HFF-Myc (cell line): ENCODE measurements around the gene PLSCR4.
A peak's percentile ranks its signal among the peaks of the same experiment; 100 is the strongest.

Experiments
- DNase-seq: peaks from one replicate; pipeline ENCODE4 v3.0.0-alpha.2; 2011; ENCODE audit warnings: low read depth; ENCODE audit errors: extremely low read depth
- H3K4me3 ChIP-seq: replicated peaks from 2 replicates; pipeline ENCODE4 v1.5.1; 2011; ENCODE audit warnings: low read depth, mild to moderate bottlenecking, control low read depth, low read length
- TF ChIP-seq, protein P1 (sequence below): IDR thresholded peaks from 2 replicates; pipeline ENCODE4 v1.5.1; 2012; ENCODE audit warnings: mild to moderate bottlenecking, low read depth, low read length, control low read depth; ENCODE audit errors: missing control alignments

PLSCR4 gene

DNA sequence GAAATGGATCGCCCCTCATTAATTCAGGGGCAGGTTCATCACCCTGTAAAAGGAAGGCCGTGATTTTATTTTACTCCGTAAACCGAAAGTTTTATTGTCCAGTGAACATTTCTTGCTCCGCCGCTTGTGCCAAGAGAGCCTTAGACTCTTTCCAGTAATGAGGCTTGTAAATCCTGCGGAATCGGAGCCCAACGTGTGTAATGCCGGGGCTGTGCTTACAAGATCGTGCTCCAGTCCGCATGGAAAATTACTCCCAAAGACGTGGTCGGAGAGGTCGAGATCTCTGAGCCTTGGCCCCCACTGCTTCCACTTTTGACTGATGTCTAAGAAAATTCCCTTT is 89.3 kb downstream of the PLSCR4 start:
- no peak for DNase-seq
- H3K4me3 ChIP-seq, result peak overlapping the region; percentile 80
- TF ChIP-seq, protein P1, sequence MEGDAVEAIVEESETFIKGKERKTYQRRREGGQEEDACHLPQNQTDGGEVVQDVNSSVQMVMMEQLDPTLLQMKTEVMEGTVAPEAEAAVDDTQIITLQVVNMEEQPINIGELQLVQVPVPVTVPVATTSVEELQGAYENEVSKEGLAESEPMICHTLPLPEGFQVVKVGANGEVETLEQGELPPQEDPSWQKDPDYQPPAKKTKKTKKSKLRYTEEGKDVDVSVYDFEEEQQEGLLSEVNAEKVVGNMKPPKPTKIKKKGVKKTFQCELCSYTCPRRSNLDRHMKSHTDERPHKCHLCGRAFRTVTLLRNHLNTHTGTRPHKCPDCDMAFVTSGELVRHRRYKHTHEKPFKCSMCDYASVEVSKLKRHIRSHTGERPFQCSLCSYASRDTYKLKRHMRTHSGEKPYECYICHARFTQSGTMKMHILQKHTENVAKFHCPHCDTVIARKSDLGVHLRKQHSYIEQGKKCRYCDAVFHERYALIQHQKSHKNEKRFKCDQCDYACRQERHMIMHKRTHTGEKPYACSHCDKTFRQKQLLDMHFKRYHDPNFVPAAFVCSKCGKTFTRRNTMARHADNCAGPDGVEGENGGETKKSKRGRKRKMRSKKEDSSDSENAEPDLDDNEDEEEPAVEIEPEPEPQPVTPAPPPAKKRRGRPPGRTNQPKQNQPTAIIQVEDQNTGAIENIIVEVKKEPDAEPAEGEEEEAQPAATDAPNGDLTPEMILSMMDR, result no peak

DNA sequence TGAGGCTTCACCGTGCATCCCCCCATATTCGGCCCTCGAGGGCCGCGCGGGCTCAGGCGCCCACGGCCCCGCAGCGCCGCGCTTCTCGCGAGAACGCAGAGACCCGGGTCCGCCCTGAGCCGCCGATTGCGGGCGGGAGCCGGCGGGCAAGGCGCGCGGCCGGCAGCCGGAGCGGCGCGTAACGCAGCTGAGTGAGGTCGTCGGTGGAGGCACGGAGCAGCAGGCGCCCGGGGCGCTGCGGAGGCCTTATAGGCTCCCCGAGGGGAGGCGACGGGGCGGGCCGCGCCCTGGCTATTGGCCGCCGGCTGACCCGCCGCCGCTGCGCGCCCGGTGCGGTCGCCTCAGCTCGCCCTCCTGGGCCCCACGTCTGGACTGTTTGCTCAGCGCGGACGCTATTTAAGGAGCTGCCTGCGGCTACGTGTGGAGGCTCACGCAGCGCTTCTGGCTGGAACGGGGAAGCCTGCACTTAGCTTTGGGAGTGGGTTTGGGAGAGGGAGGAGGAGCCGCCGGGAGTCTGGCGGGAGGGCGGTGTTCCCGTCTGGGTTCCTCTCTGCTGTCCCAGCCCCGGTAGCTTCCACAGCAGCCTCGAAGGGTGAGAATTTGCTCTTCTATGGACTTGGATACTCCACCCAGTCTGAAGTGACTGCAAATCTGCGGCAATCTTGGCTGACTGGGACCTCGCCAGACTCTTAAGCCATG is 89.8 kb downstream of the PLSCR4 start, which contains the start of gene PLOD2:
Gene PLOD2 (minus strand): TSS at position 221 of the 699 bp plus-strand sequence. CDS start 195 bp downstream, at position 26.
- H3K4me3 ChIP-seq, result peak within 1 kb of the TSS; percentile 80
- no peak for DNase-seq
- TF ChIP-seq, protein P1, result no peak

DNA sequence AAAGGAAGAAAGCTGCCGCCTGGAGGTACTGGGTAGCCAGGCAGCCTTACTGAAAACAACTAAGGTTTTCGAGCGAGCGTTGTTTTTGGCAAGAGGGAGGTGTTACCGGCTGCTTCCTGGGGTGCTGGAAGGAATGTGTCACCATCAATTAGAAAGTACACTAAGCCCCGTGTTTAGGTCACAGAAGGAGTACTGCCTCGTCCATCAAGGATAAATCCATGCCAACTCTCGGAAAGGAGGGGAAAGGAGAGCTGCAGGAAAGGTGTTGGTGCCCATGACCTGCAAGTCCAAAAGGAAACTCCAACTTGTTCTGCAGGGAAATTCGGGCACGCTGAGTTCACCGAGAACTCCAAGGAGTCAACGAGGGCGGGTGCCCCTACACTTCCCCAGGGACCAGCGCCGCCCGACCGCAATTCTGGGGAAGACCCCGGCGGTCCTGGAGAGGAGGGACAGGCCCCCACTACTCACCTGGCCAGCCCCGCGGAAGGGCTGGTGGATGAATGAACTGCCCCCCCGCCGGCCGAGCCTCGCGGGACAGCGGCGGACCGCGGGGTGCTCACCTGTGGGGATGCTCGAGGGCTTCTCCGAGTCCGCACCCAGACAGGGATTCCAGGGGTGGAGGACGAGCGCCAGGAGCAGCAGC is 90.5 kb downstream of the PLSCR4 start:
- DNase-seq, result peak; percentile 60
- TF ChIP-seq, protein P1, result peak; percentile 75
- peak overlapping the region; percentile 80 for H3K4me3 ChIP-seq

DNA sequence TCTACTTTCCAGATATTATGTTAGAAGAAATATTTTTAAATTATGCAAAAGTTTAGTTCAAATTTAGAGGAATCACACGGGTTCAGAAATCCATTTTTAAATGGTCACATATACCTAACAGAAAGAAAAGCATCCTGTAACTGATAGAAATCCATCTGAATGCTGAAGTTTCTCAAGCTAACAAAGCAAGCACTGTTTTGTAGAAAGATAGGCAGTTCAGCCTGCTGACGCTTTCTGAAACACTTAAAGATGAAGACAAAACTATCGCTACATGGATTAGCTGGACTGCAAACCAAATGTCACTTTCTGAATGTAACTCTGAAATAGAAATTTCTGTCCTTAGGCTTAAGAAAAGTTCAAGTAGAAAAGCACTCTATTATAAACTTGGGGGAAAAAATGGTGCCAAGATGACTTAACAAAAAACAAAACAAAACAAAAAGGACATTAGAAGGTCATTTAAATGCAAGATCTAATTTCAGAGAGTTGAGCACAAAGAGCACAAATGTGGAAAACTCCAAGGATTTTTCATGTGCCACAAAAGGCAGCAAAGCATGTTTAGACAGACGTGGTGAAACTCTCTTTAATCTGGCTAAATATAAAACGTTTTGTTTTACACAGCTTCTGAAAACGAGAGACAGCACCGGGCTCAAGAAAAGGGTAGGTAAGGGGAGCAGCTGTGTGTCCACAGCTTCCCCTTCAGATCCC is 91.1 kb downstream of the PLSCR4 start:
- no peak for DNase-seq
- TF ChIP-seq, protein P1, result no peak
- peak overlapping the region; percentile 80 for H3K4me3 ChIP-seq

DNA sequence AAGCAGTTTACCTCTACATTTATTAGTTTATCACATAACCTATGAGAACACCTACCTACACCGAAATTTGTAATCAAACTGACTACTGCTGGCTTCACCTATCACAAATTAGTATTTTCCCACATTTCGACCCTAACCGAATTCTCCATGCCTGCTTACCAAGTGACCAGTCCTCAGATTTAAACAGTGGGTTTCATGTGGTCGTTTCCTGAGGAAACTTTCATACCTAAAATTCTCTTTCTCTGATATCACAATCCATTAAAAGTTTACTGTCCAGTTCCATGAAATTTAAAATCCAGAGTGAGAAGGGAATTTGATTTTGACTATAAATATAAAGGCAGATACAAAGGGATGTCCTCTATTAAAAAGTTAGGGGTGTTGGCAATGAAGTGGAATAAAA is 91.9 kb downstream of the PLSCR4 start:
- peak overlapping the region; percentile 80 for H3K4me3 ChIP-seq
- no peak for DNase-seq
- TF ChIP-seq, protein P1, result no peak

DNA sequence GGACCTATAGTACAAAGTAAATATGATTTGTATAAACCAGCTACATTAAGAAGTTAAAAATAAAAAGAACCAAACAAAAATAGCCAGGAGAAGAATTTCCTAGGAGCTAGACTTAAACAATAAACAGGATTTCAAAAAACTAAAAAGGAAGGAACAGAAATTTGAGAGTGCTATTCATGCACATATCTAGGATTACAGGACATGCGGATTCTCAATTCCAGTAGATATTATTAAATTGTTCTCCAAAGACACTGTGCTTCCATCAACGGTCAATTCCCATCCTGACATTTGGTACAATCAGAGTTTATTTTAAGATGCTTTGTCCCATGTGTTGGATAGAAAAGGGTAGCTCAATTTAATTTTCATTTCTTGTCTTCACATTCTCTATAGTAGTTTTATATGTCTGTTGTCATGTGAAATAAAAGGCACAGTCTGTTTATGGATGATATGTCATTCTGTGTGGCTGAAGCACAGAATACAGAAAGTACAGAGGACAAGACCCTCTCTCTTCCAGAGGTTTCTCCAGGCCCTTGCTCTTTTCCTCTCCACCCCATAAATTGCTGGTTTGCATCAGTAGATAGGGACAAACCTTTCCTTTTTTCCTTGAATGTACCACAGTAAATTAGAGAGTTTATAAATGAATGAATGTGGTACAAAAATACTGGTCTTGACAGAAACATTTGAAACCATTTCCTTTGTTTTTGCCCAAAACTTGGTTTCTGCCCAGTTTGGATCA is 93.4 kb downstream of the PLSCR4 start:
- no peak for DNase-seq
- TF ChIP-seq, protein P1, result no peak
- no peak overlapping the region for H3K4me3 ChIP-seq
